GM03348 (cell line): ENCODE measurements around the gene ZNF581.

Experiments used
- DNase-seq: peaks from one replicate; pipeline ENCODE4 v3.0.0; 2012; ENCODE audit warnings: low spot score

ZNF581 gene

GRCh38 chr19:55680339-55681130 lies 37.1 kb downstream of the ZNF581 start:
- DNase-seq, result no peak

DNA sequence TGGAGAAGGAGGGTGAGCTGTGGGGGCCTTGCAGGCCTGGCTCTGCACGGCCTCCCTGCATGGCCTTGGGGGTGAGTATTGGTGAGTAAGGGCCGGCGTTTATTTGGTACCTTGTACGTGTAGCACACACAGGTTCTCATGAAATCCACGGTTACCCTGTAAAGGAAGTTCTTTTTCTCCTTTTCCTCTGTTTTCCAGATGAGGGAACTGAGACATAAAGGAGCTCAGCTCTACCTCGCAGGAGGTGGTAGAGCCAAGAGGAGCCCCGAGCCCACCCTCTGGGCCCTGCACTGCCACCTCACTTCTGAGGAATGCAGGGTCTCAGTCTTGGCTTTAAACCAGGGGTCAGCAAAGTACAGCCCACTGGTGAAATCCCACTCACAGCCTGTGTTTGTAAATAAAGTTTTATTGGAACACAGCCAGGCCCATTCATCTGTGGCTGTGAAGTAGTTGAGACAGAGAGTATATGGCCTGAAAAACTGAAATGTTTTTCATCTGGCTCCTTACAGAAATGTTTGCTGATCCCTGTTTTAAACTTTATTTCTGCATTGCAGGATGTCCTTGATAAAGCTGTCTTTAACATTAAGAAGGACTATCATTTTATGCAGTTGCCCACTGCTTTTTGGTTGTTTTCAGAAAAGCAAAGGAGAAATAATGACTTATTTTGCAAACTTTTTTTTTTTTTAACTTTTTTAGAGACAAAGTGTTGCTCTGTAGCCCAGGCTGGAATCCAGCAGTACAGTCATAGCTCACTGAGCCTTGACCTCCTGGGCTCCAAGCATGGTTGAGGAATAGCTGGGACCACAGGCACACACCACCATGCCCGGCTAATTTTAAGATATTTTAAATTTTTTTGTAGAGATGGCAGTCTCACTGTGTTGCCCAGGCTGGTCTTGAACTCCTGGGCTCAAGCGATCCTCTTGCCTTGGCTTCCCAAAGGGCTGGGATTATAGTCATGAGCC lies 38.0 kb downstream of the ZNF581 start:
- no peak for DNase-seq

DNA sequence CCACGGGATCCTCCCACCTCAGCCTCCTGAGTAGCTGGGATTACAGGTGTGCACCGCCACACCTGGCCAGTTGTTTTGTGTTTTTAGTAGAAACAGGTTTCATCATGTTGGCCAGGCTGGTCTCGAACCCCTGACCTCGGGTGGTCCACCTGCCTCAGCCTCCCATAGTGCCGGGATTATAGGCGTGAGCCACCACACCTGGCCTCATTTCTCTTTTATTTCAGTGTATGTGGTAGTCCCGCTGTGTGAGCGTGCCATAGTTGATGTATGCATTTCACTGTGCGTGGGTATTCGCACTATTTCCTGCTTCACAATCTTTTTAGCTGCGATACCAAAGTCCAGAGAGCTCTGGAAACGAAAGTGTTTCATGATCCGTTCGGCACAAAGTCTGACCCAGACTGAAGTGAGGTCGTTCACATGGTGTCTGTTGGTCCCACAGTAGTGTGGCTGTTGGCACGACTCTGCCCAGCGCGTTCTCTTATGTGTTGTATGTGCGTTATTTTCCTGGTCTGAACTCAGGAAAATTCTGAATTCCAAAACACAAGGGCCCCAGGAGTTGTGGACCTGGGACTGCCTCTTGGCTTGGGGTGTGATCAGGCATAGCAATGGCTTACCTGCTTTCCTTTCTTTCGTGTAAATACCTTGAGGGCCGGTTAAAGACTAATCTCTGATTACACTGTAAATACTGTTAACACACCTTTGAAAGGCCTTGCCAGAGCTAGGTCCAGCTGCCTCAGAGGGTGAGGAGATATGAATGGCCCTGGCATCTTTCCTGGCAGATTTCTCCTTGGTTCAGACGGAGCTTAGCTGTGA lies 40.2 kb downstream of the ZNF581 start:
- no peak for DNase-seq

GRCh38 chr19:55684946-55685681 lies 41.7 kb downstream of the ZNF581 start:
- no peak for DNase-seq

DNA sequence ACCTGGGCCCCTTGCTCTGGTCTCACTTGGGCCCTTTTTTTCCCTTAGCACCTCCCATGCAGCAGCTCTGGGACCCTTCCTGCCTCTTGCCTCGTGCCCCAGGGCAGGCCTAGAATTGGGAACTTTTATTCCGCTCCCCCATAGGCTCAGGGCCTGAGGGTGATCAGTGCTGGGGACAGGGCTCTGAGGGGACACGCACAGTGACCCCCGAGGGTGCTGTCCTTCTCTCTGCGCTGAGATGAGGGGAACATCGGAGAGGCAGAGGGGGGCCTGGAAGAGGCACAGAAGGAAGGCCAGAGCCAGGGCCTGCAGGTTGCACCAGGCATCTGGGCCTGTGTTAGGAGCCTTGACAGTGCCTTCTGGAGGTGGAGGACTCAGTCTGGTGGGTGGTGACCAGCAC lies 42.3 kb downstream of the ZNF581 start:
- no peak for DNase-seq

GRCh38 chr19:55686311-55687050 lies 43.0 kb downstream of the ZNF581 start:
- DNase-seq, result no peak

DNA sequence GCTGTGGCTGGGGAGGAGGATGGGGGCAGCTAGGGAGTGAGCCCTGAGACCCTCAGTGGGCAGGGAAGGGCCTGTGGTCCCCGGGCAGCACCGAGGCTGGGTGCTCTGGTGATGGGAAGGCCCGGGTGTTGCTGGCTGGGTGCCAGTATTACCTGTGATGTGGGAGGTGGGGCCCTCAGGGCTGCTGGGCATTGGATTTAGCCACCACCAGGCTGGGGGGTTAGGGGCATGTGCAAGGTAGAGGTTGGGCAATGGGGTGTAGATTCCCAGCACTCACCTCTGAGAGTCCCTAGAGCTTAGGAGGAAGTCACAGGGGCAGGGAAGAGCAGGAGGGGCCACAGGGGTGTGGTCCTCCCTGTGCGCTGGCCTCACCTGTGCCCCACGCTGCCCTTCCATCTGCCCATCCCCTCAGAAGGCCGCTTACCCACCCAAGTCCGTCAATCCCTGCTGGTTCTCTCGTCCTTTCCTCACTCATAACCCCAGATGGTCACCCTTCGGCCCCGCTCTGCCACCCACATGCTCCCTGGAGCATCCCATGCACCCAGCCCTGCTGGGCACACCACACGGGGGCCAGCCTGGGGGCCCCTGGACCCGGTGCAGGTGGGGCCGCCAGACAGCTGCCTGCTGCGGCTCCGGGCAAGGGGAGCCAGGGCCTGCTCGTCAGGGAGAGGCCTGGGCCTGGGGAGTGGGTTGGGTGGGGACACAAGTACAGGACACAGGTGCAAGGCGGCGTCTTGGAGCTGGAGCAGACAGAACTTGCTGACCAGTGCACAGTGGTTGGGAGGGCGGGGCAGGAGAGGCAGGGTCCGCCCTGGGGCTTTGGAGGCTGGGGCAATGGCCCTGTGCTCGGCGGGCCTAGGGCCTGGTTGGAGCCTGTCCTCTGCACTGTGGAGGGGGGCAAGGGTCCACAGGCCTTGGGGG lies 44.1 kb downstream of the ZNF581 start:
- no peak for DNase-seq

- no peak for DNase-seq
Measured at GRCh38 chr19:55688422-55689218, 45.2 kb downstream of the ZNF581 start.

GRCh38 chr19:55689411-55690108 lies 46.1 kb downstream of the ZNF581 start:
- DNase-seq, result no peak

DNA sequence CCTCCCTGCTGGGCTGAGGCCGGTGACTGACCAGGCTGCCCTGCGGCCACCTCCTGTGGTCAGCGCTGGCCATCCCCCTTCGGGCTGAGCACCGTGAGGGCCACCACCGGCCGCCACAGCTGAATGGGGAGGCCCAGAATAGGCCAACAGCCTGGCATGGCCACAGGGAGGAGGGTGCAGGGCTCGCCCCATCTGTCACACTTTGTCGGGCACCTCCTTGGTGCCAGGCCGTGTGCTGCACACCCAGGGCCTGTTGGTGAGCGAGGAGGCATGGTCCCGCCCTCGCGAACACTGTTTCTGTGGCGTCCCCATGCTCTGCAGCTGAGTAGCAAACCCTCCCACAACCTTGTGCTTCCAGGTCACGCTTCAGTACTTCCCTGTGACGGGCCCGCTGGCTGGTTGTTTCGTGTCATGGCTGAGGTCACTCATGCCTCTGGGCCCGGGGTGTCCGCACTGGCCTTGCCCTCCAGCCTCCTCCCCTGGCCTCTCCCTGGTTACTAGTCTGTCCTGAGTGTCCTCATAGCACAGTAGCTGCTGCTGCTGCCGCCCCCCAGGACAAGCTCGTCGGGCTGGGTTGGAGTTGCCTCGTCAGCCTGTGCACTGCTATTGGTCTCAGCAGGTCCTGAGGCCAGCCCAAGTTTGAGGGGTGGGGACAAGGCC lies 46.8 kb downstream of the ZNF581 start:
- no peak for DNase-seq

DNA sequence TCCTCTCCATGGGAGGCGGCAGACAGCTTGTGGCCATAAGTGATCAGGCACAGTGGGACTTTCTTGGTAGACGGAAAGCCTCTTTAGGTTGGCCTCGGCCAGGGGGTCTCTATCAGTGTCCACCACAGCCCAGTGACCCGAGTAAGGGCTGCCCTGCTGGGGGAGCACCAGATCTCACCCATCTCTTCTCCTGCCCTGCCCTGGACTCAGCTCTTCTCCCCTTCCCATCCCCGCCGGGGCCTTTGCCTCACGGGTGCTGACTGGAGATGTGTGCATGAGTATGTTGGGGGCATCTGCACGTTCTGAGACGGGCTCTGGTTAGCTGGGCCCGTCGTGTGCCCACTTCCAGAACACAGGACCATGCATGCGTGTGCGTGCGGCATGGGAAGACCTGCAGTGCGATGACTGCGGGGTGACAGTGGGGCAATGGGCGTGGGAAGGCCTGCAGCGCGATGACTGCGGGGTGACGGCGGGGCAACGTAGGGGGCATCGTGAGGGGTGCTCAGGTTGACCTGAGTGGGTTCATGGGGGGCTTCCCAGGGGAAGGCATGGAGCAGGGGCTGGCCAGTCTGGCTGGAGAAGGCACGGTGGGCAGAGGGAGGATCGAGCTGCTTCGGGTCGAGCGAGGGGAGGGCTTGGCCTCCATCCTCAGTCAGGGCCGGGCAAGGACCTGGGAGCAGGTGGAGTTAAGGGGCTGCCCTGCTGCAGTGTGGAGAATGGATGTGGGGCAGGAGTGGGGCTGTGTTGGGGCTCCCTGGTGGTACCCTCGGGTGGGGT lies 47.5 kb downstream of the ZNF581 start:
- DNase-seq, result no peak

- DNase-seq, result no peak
Measured at GRCh38 chr19:55691561-55692481, 48.4 kb downstream of the ZNF581 start.

GRCh38 chr19:55692681-55693081 lies 49.2 kb downstream of the ZNF581 start:
- DNase-seq, result no peak

DNA sequence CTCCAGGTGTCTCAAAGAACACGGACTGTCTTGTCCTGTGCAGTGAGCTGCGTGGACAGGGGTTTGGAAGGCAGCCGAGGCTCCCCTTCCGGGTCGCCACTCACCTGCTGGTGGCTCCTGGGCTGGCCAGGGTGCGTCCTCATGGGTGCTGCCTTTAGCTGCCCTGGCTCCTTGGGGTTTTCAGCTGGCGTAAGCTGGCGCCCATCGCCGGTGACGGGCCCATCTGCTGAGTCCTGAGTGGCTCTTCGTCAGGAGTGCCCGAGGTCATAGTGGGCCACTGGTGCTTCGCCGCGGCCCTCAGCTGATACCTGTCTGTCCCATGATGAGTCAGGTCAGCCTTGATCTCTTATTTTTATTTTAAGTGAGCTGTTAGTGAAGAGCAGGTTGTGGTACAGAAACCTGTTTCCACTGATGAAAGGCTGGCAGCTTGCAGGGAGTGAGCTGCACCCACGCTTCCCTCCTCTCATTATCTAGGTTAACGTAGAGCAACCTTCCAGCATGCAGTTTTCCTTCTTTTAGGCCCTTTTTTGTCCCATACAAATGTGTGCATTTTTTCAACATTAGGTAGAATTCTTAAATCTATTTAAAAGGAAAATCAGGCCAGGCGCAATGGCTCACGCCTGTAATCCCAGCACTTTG lies 50.0 kb downstream of the ZNF581 start:
- DNase-seq, result no peak

- no peak for DNase-seq
Measured at GRCh38 chr19:55694241-55694655, 50.8 kb downstream of the ZNF581 start.
